Activated CD8-positive, alpha-beta memory T cell treated with anti-CD3 and anti-CD28 coated beads for 4 hours (primary cell): ENCODE results near the gene SUPT3H.
"Not testable (repeated sequence)": the region's sequence is repeated elsewhere in the genome, so short reads cannot be mapped to it uniquely, and the experiment has no call there.

Experiments used
- DNase-seq, 2 donors: peaks; one replicate each; pipeline ENCODE4 v3.0.0-alpha.2; 2020; ENCODE audit warnings: low read depth in 2 of 2

The SUPT3H gene

DNA sequence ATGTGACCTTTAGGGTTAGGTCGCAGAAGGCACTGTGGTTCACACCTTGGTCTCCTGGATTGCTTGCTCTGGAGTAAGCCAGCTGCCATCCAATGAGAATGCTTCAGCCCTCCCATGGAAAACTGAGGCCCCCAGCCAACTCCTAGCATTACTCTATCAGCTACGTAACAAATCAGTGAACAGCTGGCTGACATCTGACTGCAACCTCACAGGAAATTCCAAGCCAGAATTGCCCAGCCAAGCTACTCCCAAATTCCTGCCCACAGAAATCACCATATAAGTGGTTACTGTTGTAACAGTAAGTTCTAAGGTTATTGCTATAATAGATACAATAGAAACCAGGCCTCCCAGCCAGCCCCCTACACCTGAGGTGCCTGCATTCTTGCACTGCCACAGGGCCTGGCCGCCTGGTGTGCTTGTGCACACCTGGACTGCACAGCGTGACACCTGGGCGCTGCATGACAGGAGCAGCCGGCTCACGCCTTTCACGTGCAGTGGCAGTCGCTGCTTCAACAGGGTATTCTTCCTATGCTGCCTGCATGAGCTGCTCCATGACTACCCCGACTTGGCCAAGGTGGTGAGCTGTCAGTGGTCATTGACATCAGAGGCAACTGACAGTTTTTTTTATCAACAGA lies 479.3 kb downstream of the SUPT3H start:
- DNase-seq: no peak

DNA sequence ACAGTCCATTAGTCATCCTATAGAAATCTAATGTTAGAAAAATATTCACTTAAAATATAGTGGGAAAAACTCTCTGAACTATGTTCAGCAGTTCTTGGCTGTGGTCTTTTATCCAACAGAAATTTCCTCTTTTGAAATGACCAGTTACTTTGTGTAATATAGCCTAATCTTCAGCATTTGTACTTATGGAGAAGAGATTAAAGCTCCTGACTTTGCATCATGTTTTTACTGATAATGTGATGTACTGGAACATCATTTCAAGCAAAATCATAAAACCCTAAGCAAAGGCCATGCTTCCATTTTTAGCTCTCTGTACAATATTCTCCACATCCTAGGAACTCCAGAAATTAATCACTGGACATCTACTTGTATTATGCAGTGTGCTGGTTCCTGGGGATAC lies 480.4 kb downstream of the SUPT3H start:
- no peak for DNase-seq

DNA sequence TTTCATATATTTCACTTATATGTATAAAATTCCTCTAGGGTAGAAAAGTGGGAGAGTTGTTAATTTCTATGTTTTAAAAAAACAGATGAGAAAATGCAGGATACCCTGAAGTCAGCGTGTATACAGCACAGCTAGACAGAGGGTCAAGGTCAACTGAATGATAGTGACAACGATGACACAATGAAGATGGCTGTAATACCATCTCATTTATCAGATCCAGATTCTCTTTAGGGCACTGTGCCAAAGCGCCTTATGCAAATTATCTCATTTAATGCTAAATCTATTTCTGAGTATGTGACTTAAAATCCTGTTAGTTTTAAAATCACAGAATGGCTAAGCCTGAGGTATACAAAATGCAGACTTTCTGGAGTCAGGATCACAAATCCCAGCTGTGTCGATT lies 481.0 kb downstream of the SUPT3H start:
- no peak for DNase-seq

DNA sequence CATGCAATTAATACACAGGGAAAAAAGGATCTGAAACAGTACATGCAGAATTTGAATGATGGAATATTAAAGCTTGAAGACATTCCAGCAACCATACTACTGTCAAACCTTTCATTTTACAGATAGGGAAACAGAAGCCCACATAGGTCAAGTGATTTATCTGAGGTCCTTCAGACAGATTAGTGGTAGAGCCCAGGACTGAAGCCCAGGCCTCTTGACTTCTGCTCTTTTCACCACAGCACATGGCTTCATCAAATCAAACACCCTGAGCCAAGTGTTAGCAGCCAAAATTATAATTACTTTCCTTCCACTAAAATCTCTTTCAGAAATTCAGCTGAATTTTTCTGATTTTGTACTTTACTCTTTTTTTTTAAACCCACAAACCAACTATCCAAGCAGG lies 485.2 kb downstream of the SUPT3H start:
- no peak for DNase-seq

- not testable (repeated sequence) for DNase-seq
Observed at GRCh38 chr6:44879071-44879470, 498.7 kb downstream of the SUPT3H start.

DNA sequence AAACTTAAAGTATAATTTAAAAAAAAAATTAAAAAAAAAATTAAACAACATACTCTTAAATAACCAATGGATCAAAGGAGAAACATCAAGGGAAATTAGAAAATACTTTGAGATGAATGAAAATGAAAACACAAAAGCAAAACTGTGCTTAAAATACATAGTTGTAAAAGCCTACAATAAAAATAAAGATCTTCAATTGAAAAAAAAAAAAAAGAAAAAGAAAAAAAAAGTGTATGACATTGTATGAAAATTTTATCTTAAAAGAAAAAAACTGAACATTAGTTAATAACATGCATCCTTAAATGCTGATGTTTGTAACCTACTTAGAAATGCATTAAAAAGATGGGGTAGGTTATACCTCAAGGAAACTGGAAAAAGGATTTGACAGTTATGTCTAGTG lies 501.1 kb downstream of the SUPT3H start:
- not testable (repeated sequence) for DNase-seq

DNA sequence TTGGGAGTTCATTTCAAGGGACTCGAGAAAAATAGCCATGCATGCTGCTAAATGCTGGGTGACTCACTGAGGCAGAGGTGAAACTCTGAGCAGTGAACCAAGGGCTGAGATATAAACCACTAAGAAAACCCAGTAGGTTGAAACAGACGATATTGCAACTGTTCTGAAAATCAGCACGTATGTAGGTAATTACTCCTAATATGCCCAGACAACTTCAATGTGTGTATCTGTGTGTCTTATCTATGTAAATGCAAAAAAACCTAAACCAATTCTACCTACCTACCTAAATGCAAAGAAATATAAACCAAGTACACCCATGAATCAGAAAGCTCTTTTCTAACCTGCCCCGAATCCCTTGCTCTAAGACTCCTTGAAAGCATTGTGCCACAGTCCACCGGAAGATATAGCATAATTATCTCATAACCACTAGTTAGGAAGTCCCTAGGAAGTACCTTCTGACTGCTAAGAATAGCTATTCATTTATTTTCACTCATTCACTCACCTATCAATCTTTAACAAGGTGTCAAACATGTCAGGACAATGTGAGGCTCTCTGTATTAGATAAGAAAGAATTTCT lies 508.3 kb downstream of the SUPT3H start:
- no peak for DNase-seq

GRCh38 chr6:44868910-44869309 lies 508.8 kb downstream of the SUPT3H start:
- DNase-seq: no peak

GRCh38 chr6:44868335-44868668 lies 509.4 kb downstream of the SUPT3H start:
- DNase-seq: no peak

DNA sequence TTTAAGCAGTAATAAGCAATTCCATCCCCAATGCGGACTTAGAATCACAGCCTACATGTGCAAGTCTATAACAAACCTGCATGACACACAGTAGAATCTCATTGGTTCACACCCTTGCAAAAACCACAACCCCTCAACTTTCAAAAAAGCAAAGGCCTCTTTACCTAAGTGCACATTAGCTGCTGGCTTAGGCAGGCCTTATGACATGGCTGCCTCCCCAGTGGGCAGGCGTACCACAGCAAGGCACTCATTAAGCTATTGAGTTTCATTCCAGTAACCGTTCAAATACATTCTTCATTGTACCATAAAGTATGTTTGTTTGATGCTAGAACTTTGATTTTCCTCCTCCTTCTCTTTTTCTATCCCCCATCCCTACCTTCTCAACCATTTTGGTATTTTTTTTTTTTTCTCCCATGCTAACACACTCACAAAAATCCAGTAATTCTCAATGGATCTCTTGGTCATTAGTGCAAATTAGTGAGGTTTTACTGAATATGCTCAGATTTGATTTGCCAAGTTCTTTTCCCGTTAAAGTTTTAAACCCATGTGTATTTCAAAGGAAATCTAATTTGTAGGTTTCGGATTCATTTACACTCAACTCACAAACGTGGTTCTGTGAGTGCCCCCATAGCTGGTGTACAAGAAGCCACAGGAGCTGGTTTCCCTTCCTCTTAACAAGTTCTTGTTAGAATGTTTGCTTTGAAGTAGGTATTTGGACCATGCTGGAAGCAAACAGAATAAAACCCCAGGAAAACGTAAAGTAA lies 510.0 kb downstream of the SUPT3H start:
- DNase-seq: no peak

- DNase-seq: not testable (repeated sequence)
Observed at GRCh38 chr6:44865184-44865583, 512.5 kb downstream of the SUPT3H start.

DNA sequence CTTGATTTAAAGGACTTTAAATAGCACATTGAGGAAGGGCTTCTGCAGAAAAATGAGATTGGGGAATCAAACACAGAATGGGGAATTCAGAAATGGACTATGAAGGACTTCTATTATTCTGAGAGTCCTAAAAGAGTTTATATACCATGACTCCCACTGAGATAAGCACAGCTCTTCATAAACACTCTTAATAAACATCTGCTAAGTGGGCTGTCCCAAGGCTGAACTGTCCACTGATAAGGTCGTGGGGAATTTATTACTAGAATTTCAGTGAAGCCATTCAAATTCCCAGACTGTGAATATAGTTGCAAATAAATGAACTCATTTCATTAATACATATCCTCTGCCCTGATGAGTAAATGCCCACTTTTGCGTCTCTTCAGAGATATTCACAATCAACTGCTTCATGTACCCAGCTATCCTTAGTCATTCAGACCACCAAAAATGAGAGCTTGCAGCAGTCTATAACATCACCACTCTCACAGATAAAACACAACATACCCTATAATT lies 517.8 kb downstream of the SUPT3H start:
- DNase-seq: no peak

- DNase-seq: no peak
Observed at GRCh38 chr6:44858998-44859397, 518.7 kb downstream of the SUPT3H start.

- DNase-seq: no peak
Observed at GRCh38 chr6:44856479-44856878, 521.3 kb downstream of the SUPT3H start.

DNA sequence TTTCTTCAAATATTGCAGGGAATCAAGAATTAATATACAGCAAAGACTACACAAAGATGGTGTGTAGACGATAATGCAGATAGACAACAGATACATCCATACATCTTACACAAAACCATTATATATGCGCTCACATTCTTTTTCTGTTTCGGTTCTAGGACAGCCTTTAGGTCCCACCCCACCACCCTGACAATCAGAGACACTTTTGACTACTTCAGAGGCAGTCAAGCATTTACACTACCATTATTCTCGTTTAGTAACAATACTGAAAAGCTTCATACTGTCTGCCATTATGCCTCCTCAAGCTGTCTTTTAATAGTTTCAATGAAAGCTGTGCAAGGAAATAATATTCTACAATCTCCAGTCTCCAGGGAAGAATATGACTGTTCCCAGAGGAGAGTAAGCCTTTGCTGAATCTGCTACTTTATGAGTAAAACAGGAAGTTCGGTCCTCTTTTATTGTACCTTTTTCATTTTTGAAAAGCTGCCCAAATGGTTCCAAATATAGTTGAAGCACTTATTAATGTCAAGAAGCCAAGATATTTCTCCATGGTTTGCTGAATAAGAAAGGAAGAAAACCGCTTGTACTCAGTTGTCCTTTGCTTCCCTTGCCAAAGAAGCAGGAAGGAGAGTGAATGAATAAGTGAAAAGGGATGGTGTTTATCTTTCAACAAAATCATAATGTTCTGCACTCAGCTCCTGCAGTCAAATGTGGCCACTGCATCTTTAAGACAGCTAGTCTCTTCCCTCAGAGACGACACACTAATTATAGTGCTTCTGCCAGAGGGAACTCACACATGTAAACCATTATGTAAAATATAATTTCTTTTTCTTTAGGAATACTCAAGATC lies 521.9 kb downstream of the SUPT3H start:
- no peak for DNase-seq

DNA sequence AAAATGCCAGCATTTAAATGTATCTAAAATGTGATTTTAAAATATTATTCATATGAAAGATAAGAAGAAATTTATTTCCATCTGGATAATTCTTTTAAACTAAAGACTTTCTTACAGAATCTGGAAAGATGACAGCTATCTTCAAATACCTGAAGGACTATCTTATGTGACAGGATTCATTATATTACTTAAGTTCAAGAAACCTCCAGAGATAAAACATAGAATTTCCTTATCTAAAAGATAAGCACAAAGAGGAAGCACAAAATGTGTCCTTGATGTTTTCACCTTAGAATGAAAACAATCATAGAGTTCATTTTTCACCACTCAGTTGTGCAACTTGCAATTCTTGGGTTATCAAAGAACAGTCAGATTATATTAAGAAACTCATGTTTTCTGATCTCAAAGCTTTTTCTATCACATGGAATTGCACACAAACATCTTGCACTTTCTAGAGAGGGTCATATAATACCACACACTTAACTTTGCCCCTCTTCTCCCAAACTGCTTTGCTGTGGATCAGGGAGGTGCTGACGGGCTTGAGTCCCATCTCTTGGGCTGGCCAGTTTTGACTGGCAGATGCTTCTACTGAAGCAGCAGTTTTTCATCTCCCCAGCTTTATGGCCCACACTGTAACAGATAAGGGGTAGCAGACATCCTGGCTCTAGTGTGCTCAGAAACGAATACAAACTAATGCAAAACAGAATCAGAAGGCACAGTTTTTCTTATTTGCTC lies 522.9 kb downstream of the SUPT3H start:
- DNase-seq: no peak

DNA sequence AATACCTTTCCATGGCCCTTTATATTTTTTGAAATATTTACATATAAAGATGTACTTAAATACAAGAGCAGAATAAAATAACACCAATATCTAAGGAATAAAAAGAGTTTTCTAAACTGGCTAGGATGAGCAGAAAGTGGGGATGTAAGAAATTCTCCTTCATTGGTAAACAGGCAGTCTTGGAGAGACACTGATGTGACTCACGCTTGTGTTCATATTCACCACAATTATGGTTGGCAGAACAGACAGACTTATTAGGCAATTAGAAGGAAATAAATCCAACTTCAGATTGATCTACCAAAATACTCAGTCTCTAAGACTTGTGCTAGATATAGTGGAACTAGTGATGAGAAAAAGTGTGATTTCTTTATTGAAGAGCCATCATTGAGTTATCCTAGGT lies 526.6 kb downstream of the SUPT3H start:
- DNase-seq: no peak

DNA sequence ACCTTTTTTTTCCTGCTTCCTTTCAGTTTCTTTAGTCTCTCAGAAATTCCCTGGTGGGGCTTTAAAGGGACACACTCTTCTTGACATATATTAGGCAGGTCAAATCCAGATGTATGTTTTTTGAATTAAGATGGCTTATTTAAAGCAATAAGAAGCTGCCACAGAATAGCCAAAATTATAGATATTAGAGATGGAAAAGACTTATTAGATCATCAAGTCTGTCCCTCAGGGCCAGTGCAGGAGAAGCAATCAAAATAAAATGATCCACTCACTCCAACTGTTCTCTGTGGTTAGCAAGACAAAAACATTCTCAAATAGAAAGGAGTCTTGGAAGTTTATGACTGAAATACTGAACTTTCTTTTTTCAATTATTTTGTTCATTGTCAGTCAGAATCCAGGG lies 527.4 kb downstream of the SUPT3H start:
- DNase-seq: no peak

- no peak for DNase-seq
Observed at GRCh38 chr6:44849806-44850205, 527.9 kb downstream of the SUPT3H start.

DNA sequence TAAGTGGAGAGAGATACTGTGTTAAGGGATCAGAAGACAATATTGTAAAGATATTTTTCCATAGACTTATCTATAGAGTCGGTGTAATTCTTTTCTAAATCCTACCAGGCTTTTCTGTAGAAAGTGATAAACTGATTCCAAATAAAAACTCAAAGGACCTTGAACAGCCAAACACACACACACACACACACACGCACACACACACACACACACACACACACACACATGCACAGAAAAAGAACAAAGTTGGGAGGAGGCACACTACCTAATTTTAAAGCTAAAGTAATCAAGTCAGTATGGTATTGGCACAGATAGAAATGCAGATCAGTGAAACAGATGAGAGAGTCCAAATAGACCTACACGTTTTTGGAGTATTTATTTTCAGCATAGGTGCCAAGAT lies 534.0 kb downstream of the SUPT3H start:
- DNase-seq: no peak

GRCh38 chr6:44842616-44843015 lies 535.1 kb downstream of the SUPT3H start:
- no peak for DNase-seq

DNA sequence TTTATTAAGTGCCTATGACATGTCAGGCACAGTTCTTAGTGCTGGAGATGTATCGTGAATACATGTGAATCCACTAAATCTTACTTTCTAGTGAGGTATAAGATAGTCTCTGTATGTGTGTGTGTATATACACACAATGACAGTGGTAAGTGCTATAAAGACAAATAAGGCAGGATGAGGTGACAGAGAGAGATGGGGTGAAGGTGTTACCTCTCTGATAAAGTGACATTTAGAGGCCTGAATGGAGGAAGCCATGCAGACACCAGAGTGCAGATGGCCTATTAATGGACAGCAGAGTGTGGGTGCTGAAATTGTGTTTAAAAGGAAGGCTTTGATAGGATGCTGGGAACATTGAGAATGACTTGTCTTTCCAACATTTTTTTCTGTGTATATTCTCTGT lies 535.9 kb downstream of the SUPT3H start:
- no peak for DNase-seq
